DOHH2 (cell line): Measurements from ENCODE around the gene GLRA3.

Experiments used
- CTCF ChIP-seq: fragments of 200-600 bp; sonication (generic); IDR thresholded peaks from one replicate; pipeline ENCODE4 v1.5.1; 2014; ENCODE audit warnings: antibody characterized with exemption, mild to moderate bottlenecking, low read depth, low read length; ENCODE audit not compliant: poor library complexity, severe bottlenecking
- EZH2phosphoT487 ChIP-seq: fragments of 200-600 bp; sonication (generic); IDR thresholded peaks from 2 replicates; pipeline ENCODE4 v1.6.1; 2017; ENCODE audit warnings: borderline replicate concordance, mild to moderate bottlenecking, antibody characterized with exemption, low read length, moderate library complexity, mixed read lengths

DNA sequence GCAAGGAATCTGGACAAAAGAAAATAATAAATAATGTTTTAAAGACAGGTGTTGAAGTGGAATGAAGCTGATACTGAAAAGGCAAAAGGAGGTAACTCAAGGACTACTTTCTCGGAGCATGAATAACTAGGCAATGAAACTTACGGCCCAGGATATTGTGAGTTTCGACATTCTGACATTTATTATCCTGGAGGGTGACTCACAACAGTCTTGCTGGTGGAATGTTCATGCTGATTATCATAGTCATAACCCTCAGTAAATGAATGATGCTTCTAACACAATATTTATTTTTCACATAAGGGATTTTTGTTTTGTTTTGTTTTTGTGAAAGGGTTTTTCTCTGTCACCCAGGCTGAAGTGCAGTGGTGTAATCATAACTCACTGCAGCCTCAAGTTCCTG lies 159.8 kb downstream of the GLRA3 start:
- TF ChIP-seq CTCF: no peak
- no peak for TF ChIP-seq EZH2phosphoT487
